Transverse colon (tissue), 4 donors: ENCODE data around the gene TPK1. TPM values are rescaled to one million over a fixed set of nuclear protein-coding genes. Genes with fewer than 3 reads are reported as not detected.

Experiments
- DNase-seq: peaks from one replicate; pipeline ENCODE4 v3.0.0-alpha.2; 2019
- H3K27ac ChIP-seq, 4 donors: fragments of 200-600 bp; sonication (generic); 2 replicates each; pipeline ENCODE4 v1.5.1; 2016 to 2018; ENCODE audit warnings: inconsistent platforms in 4 of 4
- H3K27me3 ChIP-seq: fragments of 200-600 bp; sonication (generic); 2 replicates; pipeline ENCODE4 v1.5.1; 2017; ENCODE audit warnings: inconsistent platforms
- H3K36me3 ChIP-seq, 4 donors: fragments of 200-600 bp; sonication (generic); 2 replicates each; pipeline ENCODE4 v1.5.1; 2017 to 2019; ENCODE audit warnings: inconsistent platforms in 4 of 4
- H3K4me1 ChIP-seq, 4 donors: fragments of 200-600 bp; sonication (generic); 2 replicates each; pipeline ENCODE4 v1.5.1; 2017 to 2020; ENCODE audit warnings: inconsistent platforms in 4 of 4
- H3K4me3 ChIP-seq, 4 donors: fragments of 200-600 bp; sonication (generic); 1 replicate in 1 of 4; 2 replicates in 3 of 4; pipeline versions ENCODE4 v1.5.1 to v1.6.1; 2017 to 2019; ENCODE audit warnings: inconsistent platforms in 4 of 4
- H3K9me3 ChIP-seq, 2 donors: fragments of 200-600 bp; sonication (generic); 2 replicates each; pipeline ENCODE4 v1.5.1; 2017 to 2019; ENCODE audit warnings: inconsistent platforms in 2 of 2
- CTCF ChIP-seq, 5 experiments: fragments of 200-600 bp in 3 of 5; fragments of 450-650 bp in 2 of 5; sonication (generic) in 3 of 5; IDR thresholded peaks; 1 replicate in 2 of 5; 2 replicates in 3 of 5; pipeline ENCODE4 v1.5.1; 2016 to 2017; ENCODE audit warnings: antibody characterized with exemption in 5 of 5, inconsistent platforms in 3 of 5, mild to moderate bottlenecking in 2 of 5, moderate library complexity in 1 of 5
- EP300 ChIP-seq: sonication (generic); formaldehyde crosslinking; IDR thresholded peaks from one replicate; pipeline ENCODE4 v1.6.1; 2017; ENCODE audit warnings: antibody characterized with exemption, low read depth
- POLR2A ChIP-seq: fragments of 450-650 bp; IDR thresholded peaks from one replicate; pipeline ENCODE4 v1.6.1; 2016; ENCODE audit warnings: antibody characterized with exemption, mild to moderate bottlenecking, moderate library complexity
- POLR2AphosphoS5 ChIP-seq, 3 donors: sonication (generic); formaldehyde crosslinking; IDR thresholded peaks; one replicate each; pipeline ENCODE4 v1.6.1; 2016; ENCODE audit warnings: antibody characterized with exemption in 3 of 3
- WGBS, 2 donors: methylation state at CpG; one replicate each; pipeline ENCODE4 v1.1.5; 2018; ENCODE audit warnings: low coverage in 1 of 2; 5-methylcytosine and 5-hydroxymethylcytosine counted together
- in situ Hi-C, 4 donors: fragments of 200-750 bp; cut with MboI; loops; one replicate each; pipeline versions ENCODE4 v1.15.0 to v1.15.1; 2017; ENCODE audit warnings: low sequenced_read_pairs in 3 of 4, low pct_ligation_motif_present in 1 of 4, low pct_unique_long_range_greater_than_20kb in 1 of 4
- intact Hi-C: fragments of 100-400 bp; cut with DNase I; formaldehyde crosslinking; loops from one replicate; pipeline ENCODE4 v1.15.1; 2023; ENCODE audit warnings: low total_unique reads
- total RNA-seq, 4 donors: library from RNA; depleted of rRNA; stranded (reverse); fragments of >200 nt; gene quantifications; one replicate each; pipeline ENCODE4 v1.1.0, GENCODE V29; 2016

TPK1 gene
- total RNA-seq, 4 donors from 2014 or later = 1.4 to 17.3 (median 14.6) TPM

DNA sequence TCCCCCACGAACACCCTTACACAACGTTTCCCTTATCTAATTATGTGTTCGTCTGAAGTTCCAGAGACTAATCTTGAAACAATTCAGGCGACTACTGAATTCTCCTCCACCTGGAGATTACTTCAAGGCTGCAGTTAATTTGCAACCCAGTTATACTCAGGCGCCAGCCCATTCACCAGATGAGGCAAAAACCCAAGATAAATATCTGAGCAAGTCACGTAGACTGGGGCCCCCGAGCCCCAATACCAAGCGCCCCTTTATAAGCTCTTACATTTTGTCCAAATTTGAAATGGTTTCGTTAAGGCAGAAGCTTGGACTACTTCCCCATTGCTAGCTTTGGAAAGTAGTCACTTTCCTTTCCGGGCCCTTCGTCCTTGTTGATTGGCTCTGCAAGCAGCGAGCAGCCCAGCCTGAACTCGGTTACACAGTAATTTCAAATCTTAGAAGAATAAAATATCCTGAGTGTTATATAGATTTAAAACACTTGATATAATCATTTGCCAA is 1.2 kb downstream of the TPK1 start:
- TF ChIP-seq POLR2AphosphoS5 (IDR thresholded peaks at IDR 0.05) (no peak), CTCF (IDR thresholded peaks at IDR 0.05) (no peak), POLR2A (no peak), EP300 (no peak)
- intact Hi-C loops = no loop called here
- 17 to 19% methylated on average over 8 to 13 of the region's 13 CpGs for WGBS, 2 donors
- peaks cover 7 to 26% (median 15%) of the 10 kb centered on the region in 4 donors for H3K4me1 ChIP-seq
- H3K27me3 ChIP-seq = no peaks in the 10 kb centered on the region
- H3K27ac ChIP-seq = peak overlapping the region; percentile 97 to 99 (median 98)
- H3K36me3 ChIP-seq = no peaks in the 10 kb centered on the region
- in situ Hi-C loops = no loop called here
- H3K9me3 ChIP-seq = no peaks in the 10 kb centered on the region
- H3K4me3 ChIP-seq = peak overlapping the region; percentile 80 to 92 (median 82)
- DNase-seq = peak; percentile 36

- no peaks in the 10 kb centered on the region for H3K36me3 ChIP-seq
- in situ Hi-C loops (no loop called here), intact Hi-C loops (no loop called here)
- 88 to 99% methylated on average over 3 to 5 of the region's 5 CpGs for WGBS, 2 donors
- no peak overlapping the region for H3K27ac ChIP-seq
- TF ChIP-seq CTCF (IDR thresholded peaks at IDR 0.05) (no peak), EP300 (no peak), POLR2A (no peak)
- peaks cover 0 to 40% (median 15%) of the 10 kb centered on the region in 4 donors for H3K4me1 ChIP-seq
- no peaks in the 10 kb centered on the region for H3K27me3 ChIP-seq
- DNase-seq = no peak
- no peak overlapping the region for H3K4me3 ChIP-seq
- no peaks in the 10 kb centered on the region for H3K9me3 ChIP-seq
These were observed 5.0 kb downstream of the TPK1 start for GRCh38 chr7:144830811-144831210.

- H3K4me3 ChIP-seq = no peak overlapping the region
- H3K36me3 ChIP-seq = no peaks in the 10 kb centered on the region
- H3K9me3 ChIP-seq = no peaks in the 10 kb centered on the region
- peaks cover 0 to 40% (median 15%) of the 10 kb centered on the region in 4 donors for H3K4me1 ChIP-seq
- DNase-seq = peak; percentile 63
- in situ Hi-C loops = no loop called here
- TF ChIP-seq POLR2AphosphoS5 (IDR thresholded peaks at IDR 0.05) = peak in 1 of 3 donors; percentile 15
- no peak for TF ChIP-seq CTCF (IDR thresholded peaks at IDR 0.05)
- TF ChIP-seq POLR2A = no peak
- intact Hi-C loops = no loop called here
- 57 to 69% methylated on average over 2 of the region's 2 CpGs for WGBS, 2 donors
- H3K27ac ChIP-seq = peak overlapping the region in 2 of 4 donors; percentile 52 to 65
- H3K27me3 ChIP-seq = no peaks in the 10 kb centered on the region
These were observed 5.6 kb downstream of the TPK1 start for GRCh38 chr7:144830024-144830785.

- 78 to 90% methylated on average over 4 of the region's 4 CpGs for WGBS, 2 donors
- DNase-seq = no peak
- no peak overlapping the region for H3K27ac ChIP-seq
These were observed 8.2 kb downstream of the TPK1 start for GRCh38 chr7:144827621-144828020.

More at GRCh38 chr7:144827621-144828020, 8.2 kb downstream of the TPK1 start:
- no peak overlapping the region for H3K4me3 ChIP-seq
- TF ChIP-seq EP300 (no peak), CTCF (IDR thresholded peaks at IDR 0.05) (no peak), POLR2AphosphoS5 (IDR thresholded peaks at IDR 0.05) (no peak), POLR2A (no peak)
- no peaks in the 10 kb centered on the region for H3K9me3 ChIP-seq
- in situ Hi-C loops (no loop called here), intact Hi-C loops (no loop called here)
- no peaks in the 10 kb centered on the region for H3K36me3 ChIP-seq
- no peaks in the 10 kb centered on the region for H3K27me3 ChIP-seq
- peaks cover 0 to 20% (median 5%) of the 10 kb centered on the region in 4 donors for H3K4me1 ChIP-seq
